Neural cell (in vitro differentiated cells): Measurements from ENCODE around the gene CCDC107. TPM values are rescaled to one million over a fixed set of nuclear protein-coding genes. Genes with fewer than 3 reads are reported as not detected.

Experiments used
- H2AFZ ChIP-seq: fragments of 200-600, 300-800 bp; sonication (generic), shearing (Covaris generic); 2 replicates; pipeline ENCODE4 v1.6.0; 2014; ENCODE audit warnings: low read depth, mild to moderate bottlenecking, antibody characterized with exemption, low read length, moderate library complexity
- H3F3A ChIP-seq: fragments of 200-600 bp; shearing (Covaris generic); 2 replicates; pipeline ENCODE4 v1.6.1; 2016; ENCODE audit warnings: mild to moderate bottlenecking, moderate library complexity, mixed read lengths, antibody characterized with exemption, low read length; ENCODE audit not compliant: insufficient read depth, poor library complexity, severe bottlenecking
- H3K27ac ChIP-seq: fragments of 200-600, 300-800 bp; sonication (generic), shearing (Covaris generic); 2 replicates; pipeline ENCODE4 v1.5.1; 2014; ENCODE audit warnings: mild to moderate bottlenecking, low read length, moderate library complexity
- H3K27me3 ChIP-seq: fragments of 300-800, 200-600 bp; sonication (generic), shearing (Covaris generic); 2 replicates; pipeline ENCODE4 v1.6.0; 2014; ENCODE audit warnings: mild to moderate bottlenecking, low read depth, low read length, moderate library complexity; ENCODE audit not compliant: insufficient read depth
- H3K36me3 ChIP-seq: fragments of 300-800, 200-600 bp; sonication (generic), shearing (Covaris generic); 2 replicates; pipeline ENCODE4 v1.5.1; 2014; ENCODE audit warnings: mild to moderate bottlenecking, antibody characterized with exemption, low read length, moderate library complexity; ENCODE audit not compliant: insufficient read depth
- H3K4me2 ChIP-seq: fragments of 300-800, 200-600 bp; sonication (generic), shearing (Covaris generic); 2 replicates; pipeline ENCODE4 v1.6.0; 2014; ENCODE audit warnings: mild to moderate bottlenecking, low read length
- H3K4me3 ChIP-seq: fragments of 300-800, 200-600 bp; sonication (generic), shearing (Covaris generic); 2 replicates; pipeline ENCODE4 v1.5.1; 2014; ENCODE audit warnings: mild to moderate bottlenecking, low read length, moderate library complexity
- H3K79me2 ChIP-seq: fragments of 200-600 bp; shearing (Covaris generic); replicated peaks from 2 replicates; pipeline ENCODE4 v1.6.0; 2014; ENCODE audit warnings: mild to moderate bottlenecking, low read length, moderate library complexity; ENCODE audit not compliant: insufficient read depth
- H3K9ac ChIP-seq: fragments of 300-800, 200-600 bp; sonication (generic), shearing (Covaris generic); 2 replicates; pipeline ENCODE4 v1.6.1; 2016; ENCODE audit warnings: mild to moderate bottlenecking, low read length, mixed read lengths
- H3K9me2 ChIP-seq: fragments of 200-600 bp; shearing (Covaris generic); 2 replicates; pipeline ENCODE4 v1.6.1; 2016; ENCODE audit warnings: mild to moderate bottlenecking, low read length, mixed read lengths; ENCODE audit not compliant: insufficient read depth
- H3K9me3 ChIP-seq: fragments of 200-600, 300-800 bp; sonication (generic), shearing (Covaris generic); 2 replicates; pipeline ENCODE4 v1.6.1; 2016; ENCODE audit warnings: mild to moderate bottlenecking, mixed run types, low read length, moderate library complexity, mixed read lengths
- H4K20me1 ChIP-seq: fragments of 200-600 bp; shearing (Covaris generic); 2 replicates; pipeline ENCODE4 v1.6.1; 2016; ENCODE audit warnings: mild to moderate bottlenecking, mixed run types; ENCODE audit not compliant: insufficient read depth
- EP300 ChIP-seq: fragments of 450-650 bp; conservative IDR thresholded peaks from 2 replicates; pipeline ENCODE4 v1.6.1; 2014; ENCODE audit warnings: antibody characterized with exemption, mild to moderate bottlenecking, moderate library complexity; ENCODE audit not compliant: poor library complexity, severe bottlenecking
- EZH2 ChIP-seq: fragments of 200-600, 300-800 bp; shearing (Covaris generic), sonication (generic); IDR thresholded peaks from 2 replicates; pipeline ENCODE4 v1.6.1; 2014; ENCODE audit warnings: antibody characterized with exemption, low read length, borderline replicate concordance, mild to moderate bottlenecking; ENCODE audit not compliant: insufficient read depth, poor library complexity, severe bottlenecking
- MXI1 ChIP-seq: fragments of 450-650 bp; conservative IDR thresholded peaks from 2 replicates; pipeline ENCODE4 v1.6.1; 2014; ENCODE audit warnings: antibody characterized with exemption, mild to moderate bottlenecking; ENCODE audit not compliant: poor library complexity, severe bottlenecking
- POLR2AphosphoS5 ChIP-seq: IDR thresholded peaks from 2 replicates; pipeline ENCODE4 v1.6.1; 2012
- RAD21 ChIP-seq: fragments of 450-650 bp; conservative IDR thresholded peaks from 2 replicates; pipeline ENCODE4 v1.6.1; 2014; ENCODE audit warnings: antibody characterized with exemption, mild to moderate bottlenecking, moderate library complexity
- SMC3 ChIP-seq: fragments of 450-650 bp; conservative IDR thresholded peaks from 2 replicates; pipeline ENCODE4 v1.6.1; 2014; ENCODE audit warnings: antibody characterized with exemption, mild to moderate bottlenecking, moderate library complexity; ENCODE audit not compliant: poor library complexity
- TAF1 ChIP-seq: IDR thresholded peaks from 2 replicates; pipeline ENCODE4 v1.6.1; 2012; ENCODE audit warnings: low read depth
- polyA plus RNA-seq: library from polyadenylated mRNA; depleted of rRNA; stranded (reverse); fragments of >200 nt; gene quantifications from 2 replicates; pipeline ENCODE4 v1.2.3, GENCODE V29; 2014
- TF ChIP-seq, protein P1 (sequence below): fragments of 450-650 bp; IDR thresholded peaks from 2 replicates; pipeline ENCODE4 v1.5.1; 2014; ENCODE audit warnings: antibody characterized with exemption, mild to moderate bottlenecking, moderate library complexity; ENCODE audit not compliant: poor library complexity, severe bottlenecking
- TF ChIP-seq, protein P2 (sequence below): IDR thresholded peaks from 2 replicates; pipeline ENCODE4 v1.6.1; 2012; ENCODE audit warnings: borderline replicate concordance

CCDC107 gene
- polyA plus RNA-seq, 1 donor from 2014 or later: 41.4 TPM

- no peaks in the 10 kb centered on the region for H3K36me3 ChIP-seq
- no peaks in the 10 kb centered on the region for H3F3A ChIP-seq
- no peaks in the 10 kb centered on the region for H3K27me3 ChIP-seq
- H3K4me2 ChIP-seq: no peak overlapping the region
- no peaks in the 10 kb centered on the region for H3K79me2 ChIP-seq
- no peak overlapping the region for H3K4me3 ChIP-seq
- no peaks in the 10 kb centered on the region for H3K9me3 ChIP-seq
- no peak for TF ChIP-seq EP300
- TF ChIP-seq, protein P1, sequence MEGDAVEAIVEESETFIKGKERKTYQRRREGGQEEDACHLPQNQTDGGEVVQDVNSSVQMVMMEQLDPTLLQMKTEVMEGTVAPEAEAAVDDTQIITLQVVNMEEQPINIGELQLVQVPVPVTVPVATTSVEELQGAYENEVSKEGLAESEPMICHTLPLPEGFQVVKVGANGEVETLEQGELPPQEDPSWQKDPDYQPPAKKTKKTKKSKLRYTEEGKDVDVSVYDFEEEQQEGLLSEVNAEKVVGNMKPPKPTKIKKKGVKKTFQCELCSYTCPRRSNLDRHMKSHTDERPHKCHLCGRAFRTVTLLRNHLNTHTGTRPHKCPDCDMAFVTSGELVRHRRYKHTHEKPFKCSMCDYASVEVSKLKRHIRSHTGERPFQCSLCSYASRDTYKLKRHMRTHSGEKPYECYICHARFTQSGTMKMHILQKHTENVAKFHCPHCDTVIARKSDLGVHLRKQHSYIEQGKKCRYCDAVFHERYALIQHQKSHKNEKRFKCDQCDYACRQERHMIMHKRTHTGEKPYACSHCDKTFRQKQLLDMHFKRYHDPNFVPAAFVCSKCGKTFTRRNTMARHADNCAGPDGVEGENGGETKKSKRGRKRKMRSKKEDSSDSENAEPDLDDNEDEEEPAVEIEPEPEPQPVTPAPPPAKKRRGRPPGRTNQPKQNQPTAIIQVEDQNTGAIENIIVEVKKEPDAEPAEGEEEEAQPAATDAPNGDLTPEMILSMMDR: no peak
- TF ChIP-seq RAD21: no peak
- TF ChIP-seq MXI1: no peak
- no peak for TF ChIP-seq TAF1
- TF ChIP-seq, protein P2, sequence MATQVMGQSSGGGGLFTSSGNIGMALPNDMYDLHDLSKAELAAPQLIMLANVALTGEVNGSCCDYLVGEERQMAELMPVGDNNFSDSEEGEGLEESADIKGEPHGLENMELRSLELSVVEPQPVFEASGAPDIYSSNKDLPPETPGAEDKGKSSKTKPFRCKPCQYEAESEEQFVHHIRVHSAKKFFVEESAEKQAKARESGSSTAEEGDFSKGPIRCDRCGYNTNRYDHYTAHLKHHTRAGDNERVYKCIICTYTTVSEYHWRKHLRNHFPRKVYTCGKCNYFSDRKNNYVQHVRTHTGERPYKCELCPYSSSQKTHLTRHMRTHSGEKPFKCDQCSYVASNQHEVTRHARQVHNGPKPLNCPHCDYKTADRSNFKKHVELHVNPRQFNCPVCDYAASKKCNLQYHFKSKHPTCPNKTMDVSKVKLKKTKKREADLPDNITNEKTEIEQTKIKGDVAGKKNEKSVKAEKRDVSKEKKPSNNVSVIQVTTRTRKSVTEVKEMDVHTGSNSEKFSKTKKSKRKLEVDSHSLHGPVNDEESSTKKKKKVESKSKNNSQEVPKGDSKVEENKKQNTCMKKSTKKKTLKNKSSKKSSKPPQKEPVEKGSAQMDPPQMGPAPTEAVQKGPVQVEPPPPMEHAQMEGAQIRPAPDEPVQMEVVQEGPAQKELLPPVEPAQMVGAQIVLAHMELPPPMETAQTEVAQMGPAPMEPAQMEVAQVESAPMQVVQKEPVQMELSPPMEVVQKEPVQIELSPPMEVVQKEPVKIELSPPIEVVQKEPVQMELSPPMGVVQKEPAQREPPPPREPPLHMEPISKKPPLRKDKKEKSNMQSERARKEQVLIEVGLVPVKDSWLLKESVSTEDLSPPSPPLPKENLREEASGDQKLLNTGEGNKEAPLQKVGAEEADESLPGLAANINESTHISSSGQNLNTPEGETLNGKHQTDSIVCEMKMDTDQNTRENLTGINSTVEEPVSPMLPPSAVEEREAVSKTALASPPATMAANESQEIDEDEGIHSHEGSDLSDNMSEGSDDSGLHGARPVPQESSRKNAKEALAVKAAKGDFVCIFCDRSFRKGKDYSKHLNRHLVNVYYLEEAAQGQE: no peak
- H4K20me1 ChIP-seq: no peaks in the 10 kb centered on the region
- no peak overlapping the region for H2AFZ ChIP-seq
- no peak overlapping the region for H3K9ac ChIP-seq
- no peak overlapping the region for H3K27ac ChIP-seq
- H3K9me2 ChIP-seq: no peaks in the 10 kb centered on the region
These were observed 29.6 kb upstream of the CCDC107 start for GRCh38 chr9:35628389-35628991.

- Histone ChIP-seq H3K27me3 (no peaks in the 10 kb centered on the region), H3K9me3 (no peaks in the 10 kb centered on the region), H3K9me2 (no peaks in the 10 kb centered on the region), H3F3A (no peaks in the 10 kb centered on the region), H2AFZ (no peak overlapping the region), H3K36me3 (no peaks in the 10 kb centered on the region), H3K4me3 (no peak overlapping the region), H3K9ac (no peak overlapping the region), H3K79me2 (no peaks in the 10 kb centered on the region), H3K4me2 (no peak overlapping the region), H3K27ac (no peak overlapping the region), H4K20me1 (no peaks in the 10 kb centered on the region)
- TF ChIP-seq TAF1 (no peak), MXI1 (no peak), EZH2 (no peak), RAD21 (no peak), SMC3 (no peak), EP300 (no peak), POLR2AphosphoS5 (no peak)
- TF ChIP-seq, protein P1: no peak
- TF ChIP-seq, protein P2: no peak
These were observed 28.5 kb upstream of the CCDC107 start for GRCh38 chr9:35629597-35629996.
